ENCODE measurements around the gene GAS2L1. TPM values are rescaled to one million over a fixed set of nuclear protein-coding genes. Genes with fewer than 3 reads are reported as not detected.

GAS2L1 gene
- total RNA-seq, 1 donor from 2014 or later, result 21.6 TPM

DNA sequence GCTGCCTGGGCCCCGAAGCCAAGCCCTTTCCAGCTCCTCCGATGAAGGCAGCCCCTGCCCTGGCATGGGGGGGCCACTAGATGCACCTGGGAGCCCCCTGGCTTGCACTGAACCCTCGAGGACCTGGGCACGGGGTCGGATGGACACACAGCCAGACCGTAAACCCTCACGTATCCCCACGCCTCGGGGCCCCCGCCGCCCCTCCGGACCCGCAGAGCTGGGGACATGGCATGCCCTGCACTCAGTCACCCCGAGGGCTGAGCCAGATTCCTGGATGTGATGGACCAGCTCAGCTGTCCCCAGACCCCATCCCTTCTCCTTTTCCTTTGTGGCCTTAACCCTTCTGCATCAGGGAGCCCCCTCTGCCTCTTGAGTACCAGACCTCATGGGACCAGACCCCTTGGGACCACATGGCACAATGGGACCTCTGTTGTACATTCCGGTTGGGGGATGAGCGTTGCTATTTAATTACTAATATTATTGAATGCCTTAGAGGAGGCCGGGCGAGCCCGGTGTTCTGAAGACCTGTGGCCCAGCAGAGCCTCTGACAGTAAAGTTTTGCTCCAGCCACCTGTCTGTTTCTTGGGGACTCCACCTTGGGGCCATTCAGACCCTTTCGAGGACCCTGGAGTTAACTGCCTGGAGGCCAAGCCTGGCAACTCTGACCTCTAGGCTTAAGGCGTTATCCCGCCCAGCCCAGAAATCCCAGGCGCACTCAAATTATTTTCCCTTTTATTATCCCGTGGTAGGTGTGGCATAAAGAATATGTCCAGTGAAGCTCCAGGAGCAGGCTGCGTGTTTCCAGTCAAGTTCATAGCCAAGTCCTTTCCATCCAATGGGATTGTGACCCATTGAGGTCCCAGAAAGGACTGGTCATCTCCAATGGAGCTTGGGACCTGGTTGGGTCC is 6.0 kb downstream of the GAS2L1 start:
- no peak overlapping the region for H3K4me3 Mint-ChIP-seq (ENCODE audit: unreplicated experiment)
- H3K36me3 Mint-ChIP-seq (ENCODE audit: unreplicated experiment), result no peaks in the 10 kb centered on the region
- peaks cover 44% of the 10 kb centered on the region for H3K4me1 Mint-ChIP-seq (ENCODE audit: unreplicated experiment)
- no peak for DNase-seq (ENCODE audit: extremely low spot score, unreplicated experiment)
- peaks cover 25% of the 10 kb centered on the region for H3K27me3 Mint-ChIP-seq (ENCODE audit: unreplicated experiment)
- H3K9me3 Mint-ChIP-seq (ENCODE audit: unreplicated experiment), result no peaks in the 10 kb centered on the region
- TF ChIP-seq, protein P1, sequence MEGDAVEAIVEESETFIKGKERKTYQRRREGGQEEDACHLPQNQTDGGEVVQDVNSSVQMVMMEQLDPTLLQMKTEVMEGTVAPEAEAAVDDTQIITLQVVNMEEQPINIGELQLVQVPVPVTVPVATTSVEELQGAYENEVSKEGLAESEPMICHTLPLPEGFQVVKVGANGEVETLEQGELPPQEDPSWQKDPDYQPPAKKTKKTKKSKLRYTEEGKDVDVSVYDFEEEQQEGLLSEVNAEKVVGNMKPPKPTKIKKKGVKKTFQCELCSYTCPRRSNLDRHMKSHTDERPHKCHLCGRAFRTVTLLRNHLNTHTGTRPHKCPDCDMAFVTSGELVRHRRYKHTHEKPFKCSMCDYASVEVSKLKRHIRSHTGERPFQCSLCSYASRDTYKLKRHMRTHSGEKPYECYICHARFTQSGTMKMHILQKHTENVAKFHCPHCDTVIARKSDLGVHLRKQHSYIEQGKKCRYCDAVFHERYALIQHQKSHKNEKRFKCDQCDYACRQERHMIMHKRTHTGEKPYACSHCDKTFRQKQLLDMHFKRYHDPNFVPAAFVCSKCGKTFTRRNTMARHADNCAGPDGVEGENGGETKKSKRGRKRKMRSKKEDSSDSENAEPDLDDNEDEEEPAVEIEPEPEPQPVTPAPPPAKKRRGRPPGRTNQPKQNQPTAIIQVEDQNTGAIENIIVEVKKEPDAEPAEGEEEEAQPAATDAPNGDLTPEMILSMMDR (IDR thresholded peaks at IDR 0.05), result no peak
- peak overlapping the region; percentile 79 for H3K27ac Mint-ChIP-seq (ENCODE audit: unreplicated experiment)

DNA sequence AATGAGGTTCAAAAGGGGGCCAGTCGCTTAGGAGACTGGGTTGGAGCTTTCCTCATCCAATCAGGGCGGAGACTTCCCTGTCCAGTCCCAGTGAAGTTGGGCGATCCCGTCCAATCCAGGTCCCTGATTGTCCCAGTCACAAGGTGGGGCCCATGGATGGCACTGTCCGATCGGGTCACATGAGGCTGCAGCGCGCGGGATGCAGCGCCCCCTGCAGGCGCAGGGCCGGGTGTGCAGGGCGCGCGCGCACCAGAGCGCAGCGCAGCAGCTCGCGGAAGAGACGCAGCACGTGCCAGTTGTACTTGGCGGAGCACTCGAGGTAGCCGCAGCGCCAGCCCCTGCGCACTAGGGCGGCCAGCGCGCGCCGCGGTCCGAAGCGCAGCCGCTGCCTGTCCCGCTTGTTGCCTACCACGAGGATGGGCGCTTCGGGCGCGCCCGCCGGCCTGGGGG is 6.7 kb downstream of the GAS2L1 start:
- H3K4me1 Mint-ChIP-seq (ENCODE audit: unreplicated experiment), result peaks cover 38% of the 10 kb centered on the region
- TF ChIP-seq, protein P1 (IDR thresholded peaks at IDR 0.05), result peak; percentile 53
- DNase-seq (ENCODE audit: extremely low spot score, unreplicated experiment), result no peak
- H3K27ac Mint-ChIP-seq (ENCODE audit: unreplicated experiment), result peak overlapping the region; percentile 52
- no peaks in the 10 kb centered on the region for H3K36me3 Mint-ChIP-seq (ENCODE audit: unreplicated experiment)
- no peaks in the 10 kb centered on the region for H3K9me3 Mint-ChIP-seq (ENCODE audit: unreplicated experiment)
- H3K27me3 Mint-ChIP-seq (ENCODE audit: unreplicated experiment), result peaks cover 25% of the 10 kb centered on the region
- no peak overlapping the region for H3K4me3 Mint-ChIP-seq (ENCODE audit: unreplicated experiment)

DNA sequence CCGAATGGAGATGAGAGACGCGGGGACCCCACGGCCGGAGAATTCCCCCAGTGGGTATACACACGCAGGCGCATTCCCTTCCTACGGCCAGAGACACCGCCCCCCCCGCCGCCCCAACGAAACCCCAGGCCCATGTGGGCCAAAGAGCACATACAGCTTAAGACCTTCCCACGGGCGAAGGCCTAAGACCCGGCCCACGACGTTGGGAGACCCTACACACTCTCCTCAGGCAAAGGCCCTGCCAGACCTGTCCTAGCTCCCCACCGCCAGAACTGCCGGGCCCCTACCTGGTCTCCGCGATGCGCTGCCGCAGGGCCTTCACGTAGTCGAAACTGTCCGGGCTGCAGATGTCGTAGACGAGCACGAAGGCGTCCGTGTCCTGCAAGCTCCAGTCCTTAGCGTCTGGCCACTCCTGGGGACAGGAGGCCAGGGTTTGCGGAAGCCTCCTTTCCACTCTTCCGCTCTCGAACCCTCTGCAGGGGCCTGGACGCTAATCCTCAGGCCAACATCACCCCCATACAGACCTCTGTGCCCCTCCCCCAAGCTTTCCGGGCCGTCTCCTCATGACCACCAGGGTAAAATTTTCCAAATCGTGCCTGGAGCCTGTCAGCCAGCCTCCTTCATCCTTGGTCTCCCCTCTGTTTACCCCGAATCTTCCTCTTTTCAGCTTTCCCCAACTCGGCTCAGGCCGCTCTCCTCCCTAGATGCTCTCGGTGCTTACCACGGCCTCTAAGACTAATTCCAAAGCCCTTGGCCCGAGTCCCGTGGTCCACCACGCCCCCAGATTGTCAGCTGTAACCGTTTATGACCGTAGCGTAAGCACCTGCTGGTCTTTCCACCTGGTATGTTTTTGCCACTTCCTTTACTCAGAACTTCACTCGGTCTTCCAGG is 7.4 kb downstream of the GAS2L1 start:
- H3K27me3 Mint-ChIP-seq (ENCODE audit: unreplicated experiment), result peaks cover 25% of the 10 kb centered on the region
- no peaks in the 10 kb centered on the region for H3K9me3 Mint-ChIP-seq (ENCODE audit: unreplicated experiment)
- TF ChIP-seq, protein P1 (IDR thresholded peaks at IDR 0.05), result no peak
- DNase-seq (ENCODE audit: extremely low spot score, unreplicated experiment), result no peak
- H3K36me3 Mint-ChIP-seq (ENCODE audit: unreplicated experiment), result no peaks in the 10 kb centered on the region
- H3K27ac Mint-ChIP-seq (ENCODE audit: unreplicated experiment), result no peak overlapping the region
- peaks cover 33% of the 10 kb centered on the region for H3K4me1 Mint-ChIP-seq (ENCODE audit: unreplicated experiment)
- peak overlapping the region; percentile 51 for H3K4me3 Mint-ChIP-seq (ENCODE audit: unreplicated experiment)

DNA sequence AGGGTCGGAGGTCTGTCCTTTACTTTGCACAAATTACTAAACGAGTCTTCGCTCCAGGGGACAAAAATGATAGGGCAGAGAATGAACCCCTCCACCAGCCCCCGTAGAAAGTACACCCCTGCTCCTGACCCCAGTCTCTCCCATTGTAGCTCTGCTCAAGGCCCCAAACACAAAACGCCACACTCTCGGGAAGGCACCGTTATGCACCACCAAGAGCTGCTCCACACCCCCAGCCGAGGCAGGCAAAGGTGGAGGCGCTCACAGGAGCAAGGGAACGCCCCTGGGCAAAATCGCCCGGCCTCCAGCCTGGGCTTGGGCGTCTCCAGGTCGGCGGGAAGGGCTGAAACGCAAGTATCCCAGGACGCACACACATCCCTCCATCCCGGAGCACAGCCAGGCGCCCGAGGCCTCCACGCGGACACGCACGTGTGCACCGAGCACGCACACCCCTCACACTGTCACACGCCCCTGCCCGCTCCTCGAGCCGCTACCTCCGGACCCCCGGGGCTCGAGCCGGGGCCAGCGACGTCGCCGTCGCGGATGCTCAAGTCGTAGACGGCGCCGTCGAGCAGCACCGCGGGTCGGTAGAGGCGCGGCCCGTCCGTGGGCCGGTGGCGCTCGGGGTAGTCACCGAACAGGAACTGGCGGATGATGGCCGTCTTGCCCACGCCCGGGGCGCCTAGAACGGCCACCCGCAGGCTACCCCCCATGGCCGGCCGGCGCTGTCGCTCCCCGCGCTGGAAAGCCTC is 8.3 kb downstream of the GAS2L1 start:
- TF ChIP-seq, protein P1 (IDR thresholded peaks at IDR 0.05), result no peak
- Mint-ChIP-seq H3K9me3 (ENCODE audit: unreplicated experiment) (no peaks in the 10 kb centered on the region), H3K4me1 (ENCODE audit: unreplicated experiment) (peaks cover 24% of the 10 kb centered on the region), H3K36me3 (ENCODE audit: unreplicated experiment) (no peaks in the 10 kb centered on the region), H3K27ac (ENCODE audit: unreplicated experiment) (no peak overlapping the region), H3K4me3 (ENCODE audit: unreplicated experiment) (peak overlapping the region; percentile 51), H3K27me3 (ENCODE audit: unreplicated experiment) (peaks cover 25% of the 10 kb centered on the region)
- no peak for DNase-seq (ENCODE audit: extremely low spot score, unreplicated experiment)
